ENCODE results near the gene SECTM1.

SECTM1 gene

GRCh38 chr17:82297714-82298537 is 35.6 kb downstream of the SECTM1 start:
- DNase-seq = peak; percentile 87

- DNase-seq = peak; percentile 56
Observed at GRCh38 chr17:82297280-82297713, 36.3 kb downstream of the SECTM1 start.

- no peak for DNase-seq
Observed at GRCh38 chr17:82296511-82297279, 36.9 kb downstream of the SECTM1 start.

- no peak for DNase-seq
Observed at GRCh38 chr17:82295472-82295814, 38.1 kb downstream of the SECTM1 start.

- no peak for DNase-seq
Observed at GRCh38 chr17:82294064-82294773, 39.3 kb downstream of the SECTM1 start.

GRCh38 chr17:82292251-82293154 is 41.1 kb downstream of the SECTM1 start:
- peak; percentile 84 for DNase-seq

GRCh38 chr17:82291582-82292250 is 41.9 kb downstream of the SECTM1 start:
- no peak for DNase-seq

GRCh38 chr17:82287868-82288801 is 45.4 kb downstream of the SECTM1 start:
- no peak for DNase-seq

GRCh38 chr17:82287013-82287867 is 46.3 kb downstream of the SECTM1 start:
- DNase-seq = no peak

- DNase-seq = no peak
Observed at GRCh38 chr17:82285141-82285540, 48.4 kb downstream of the SECTM1 start.

GRCh38 chr17:82283208-82283749 is 50.3 kb downstream of the SECTM1 start:
- no peak for DNase-seq

GRCh38 chr17:82282239-82283207 is 51.0 kb downstream of the SECTM1 start:
- DNase-seq = no peak

- DNase-seq = no peak
Observed at GRCh38 chr17:82281502-82282238, 51.9 kb downstream of the SECTM1 start.

- DNase-seq = no peak
Observed at GRCh38 chr17:82281076-82281475, 52.5 kb downstream of the SECTM1 start.

GRCh38 chr17:82280537-82280936 is 53.0 kb downstream of the SECTM1 start:
- no peak for DNase-seq

GRCh38 chr17:82278786-82279391 is 54.7 kb downstream of the SECTM1 start:
- DNase-seq = no peak

- DNase-seq = no peak
Observed at GRCh38 chr17:82278308-82278707, 55.3 kb downstream of the SECTM1 start.
